Chondrocyte (in vitro differentiated cells): ENCODE measurements around the gene UTS2R. TPM values are rescaled to one million over a fixed set of nuclear protein-coding genes. Genes with fewer than 3 reads are reported as not detected.

Source experiments
- DNase-seq: peaks from one replicate; pipeline ENCODE4 v3.0.0; 2021; ENCODE audit warnings: mixed read lengths, low spot score
- H3K27ac Mint-ChIP-seq: one replicate; pipeline ENCODE4 v1.8.0; 2021; ENCODE audit warnings: mild to moderate bottlenecking, moderate library complexity, mixed read lengths; ENCODE audit not compliant: unreplicated experiment
- H3K27me3 Mint-ChIP-seq: 2 replicates; pipeline ENCODE4 v1.8.0; 2021; ENCODE audit warnings: low read depth, mixed read lengths
- H3K36me3 Mint-ChIP-seq: 2 replicates; pipeline ENCODE4 v1.8.0; 2021; ENCODE audit warnings: low read depth, mixed read lengths
- H3K4me1 Mint-ChIP-seq: 2 replicates; pipeline ENCODE4 v1.8.0; 2021; ENCODE audit warnings: low read depth, mild to moderate bottlenecking, mixed read lengths
- H3K4me3 Mint-ChIP-seq: one replicate; pipeline ENCODE4 v1.8.0; 2021; ENCODE audit warnings: mild to moderate bottlenecking, moderate library complexity, mixed read lengths; ENCODE audit not compliant: unreplicated experiment
- H3K9me3 Mint-ChIP-seq: 2 replicates; pipeline ENCODE4 v1.8.0; 2021; ENCODE audit warnings: low read depth, mixed read lengths
- CTCF ChIP-seq: fragments of 200-600 bp; sonication (generic); IDR thresholded peaks from 2 replicates; pipeline ENCODE4 v1.5.0; 2021; ENCODE audit warnings: antibody characterized with exemption, mild to moderate bottlenecking, moderate library complexity
- total RNA-seq: library from RNA; stranded (reverse); gene quantifications from 3 replicates; pipeline ENCODE4 v1.2.1, GENCODE V29; 2021

UTS2R gene
- total RNA-seq, 1 donor from 2014 or later = not detected

GRCh38 chr17:82402865-82403264 lies 31.3 kb downstream of the UTS2R start:
- H3K27me3 Mint-ChIP-seq = no peaks in the 10 kb centered on the region
- H3K9me3 Mint-ChIP-seq = no peaks in the 10 kb centered on the region
- no peak overlapping the region for H3K27ac Mint-ChIP-seq
- peaks cover 17% of the 10 kb centered on the region for H3K4me1 Mint-ChIP-seq
- H3K4me3 Mint-ChIP-seq = no peak overlapping the region
- peaks cover 10% of the 10 kb centered on the region for H3K36me3 Mint-ChIP-seq
- DNase-seq = no peak
- no peak for TF ChIP-seq CTCF

GRCh38 chr17:82403662-82404660 lies 32.4 kb downstream of the UTS2R start:
- H3K4me3 Mint-ChIP-seq = no peak overlapping the region
- H3K36me3 Mint-ChIP-seq = peaks cover 11% of the 10 kb centered on the region
- no peak for DNase-seq
- no peak overlapping the region for H3K27ac Mint-ChIP-seq
- no peak for TF ChIP-seq CTCF
- H3K9me3 Mint-ChIP-seq = no peaks in the 10 kb centered on the region
- peaks cover 21% of the 10 kb centered on the region for H3K4me1 Mint-ChIP-seq
- no peaks in the 10 kb centered on the region for H3K27me3 Mint-ChIP-seq

DNA sequence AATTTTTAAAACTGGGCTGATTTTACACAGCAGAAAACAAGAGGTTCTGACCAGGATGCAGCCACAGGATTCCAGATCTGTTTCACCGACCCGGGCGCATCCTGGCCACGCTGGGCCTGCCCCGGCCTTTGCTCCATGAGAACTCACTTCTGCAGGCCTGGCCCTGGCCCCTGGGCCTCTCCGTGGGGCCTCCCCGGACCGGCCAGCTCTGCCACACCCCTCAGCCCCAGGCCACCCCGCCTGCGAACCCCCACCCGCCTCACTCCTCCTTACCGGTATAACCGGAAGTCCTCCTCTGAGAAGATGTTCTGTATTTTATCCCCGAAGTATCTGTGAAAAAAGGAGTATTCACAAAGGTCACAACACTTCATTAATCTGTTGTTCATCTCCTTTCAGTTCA lies 33.5 kb downstream of the UTS2R start:
- TF ChIP-seq CTCF = no peak
- no peak overlapping the region for H3K27ac Mint-ChIP-seq
- no peaks in the 10 kb centered on the region for H3K27me3 Mint-ChIP-seq
- no peak for DNase-seq
- peaks cover 14% of the 10 kb centered on the region for H3K36me3 Mint-ChIP-seq
- peaks cover 13% of the 10 kb centered on the region for H3K4me1 Mint-ChIP-seq
- H3K4me3 Mint-ChIP-seq = no peak overlapping the region
- H3K9me3 Mint-ChIP-seq = no peaks in the 10 kb centered on the region

DNA sequence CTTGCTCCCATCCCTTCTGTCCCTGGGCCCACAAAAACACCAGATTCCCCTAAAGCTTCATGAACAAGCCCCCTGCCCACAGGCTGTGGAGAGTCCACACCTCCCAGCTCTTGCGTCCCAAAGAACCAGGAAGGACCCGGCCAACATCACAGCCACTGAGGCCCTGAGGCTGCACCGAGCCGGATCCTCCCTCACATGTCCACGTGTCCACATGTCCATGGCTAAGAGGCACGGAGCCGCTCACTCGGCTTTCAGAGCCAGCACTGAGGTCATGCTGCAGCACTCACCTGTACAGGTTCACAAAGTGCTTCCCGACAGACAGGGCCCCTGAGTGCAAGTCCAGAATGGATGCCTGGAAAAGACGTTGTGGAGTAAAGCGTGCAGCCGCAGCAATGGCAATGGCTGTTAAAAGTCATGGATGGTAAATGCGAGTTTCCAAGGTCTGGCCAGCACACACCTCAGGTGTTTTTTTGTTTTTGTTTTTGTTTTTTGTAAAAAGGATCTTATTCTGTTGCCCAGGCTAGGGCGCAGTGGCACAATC lies 34.6 kb downstream of the UTS2R start:
- Mint-ChIP-seq H3K9me3 (no peaks in the 10 kb centered on the region), H3K27me3 (no peaks in the 10 kb centered on the region), H3K4me3 (no peak overlapping the region), H3K36me3 (peaks cover 12% of the 10 kb centered on the region), H3K27ac (no peak overlapping the region), H3K4me1 (peaks cover 13% of the 10 kb centered on the region)
- TF ChIP-seq CTCF = no peak
- no peak for DNase-seq

- no peak for DNase-seq
- peaks cover 13% of the 10 kb centered on the region for H3K4me1 Mint-ChIP-seq
- peaks cover 10% of the 10 kb centered on the region for H3K36me3 Mint-ChIP-seq
- H3K27me3 Mint-ChIP-seq = no peaks in the 10 kb centered on the region
- TF ChIP-seq CTCF = no peak
- H3K4me3 Mint-ChIP-seq = no peak overlapping the region
- no peaks in the 10 kb centered on the region for H3K9me3 Mint-ChIP-seq
- peak overlapping the region; percentile 70 for H3K27ac Mint-ChIP-seq
These were observed 35.7 kb downstream of the UTS2R start for GRCh38 chr17:82407255-82407654.
